ENCODE data around the gene ABCA4. TPM values are rescaled to one million over a fixed set of nuclear protein-coding genes. Genes with fewer than 3 reads are reported as not detected.

ABCA4 gene
- total RNA-seq, 1 donor from 2014 or later, result 1.4 TPM

GRCh38 chr1:93969371-93969770, 151.6 kb downstream of the ABCA4 start:
- no peaks in the 10 kb centered on the region for H3K9me3 ChIP-seq
- H3K27me3 ChIP-seq, result no peaks in the 10 kb centered on the region
- no peak overlapping the region for H3K4me3 ChIP-seq
- ATAC-seq (no peak), DNase-seq (no peak)
- H3K4me1 ChIP-seq, result no peaks in the 10 kb centered on the region
- intact Hi-C loops (cut with DNase I), result no loop called here
- TF ChIP-seq CTCF (IDR thresholded peaks at IDR 0.05), result no peak
- no peaks in the 10 kb centered on the region for H3K36me3 ChIP-seq
- no peak overlapping the region for H3K27ac ChIP-seq

DNA sequence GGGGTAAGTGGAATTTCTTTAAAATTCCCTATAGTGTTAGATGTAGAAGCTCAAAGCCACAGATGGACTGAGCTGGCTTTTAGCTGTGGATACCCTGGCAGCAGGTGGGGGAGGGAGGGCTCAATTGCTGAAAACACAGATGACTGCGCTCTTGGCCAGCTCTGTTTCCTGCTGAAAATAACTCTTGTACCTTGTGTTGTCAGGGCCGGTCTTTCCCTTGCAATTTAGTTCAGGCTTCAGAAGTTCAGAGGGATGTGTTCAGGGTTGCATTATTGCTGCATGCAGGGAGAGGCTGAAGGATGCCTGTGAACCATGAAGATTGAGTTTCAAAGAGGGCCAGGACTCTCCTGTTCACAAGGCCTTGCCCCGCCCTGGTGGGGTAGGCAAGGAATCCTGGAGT, 153.6 kb downstream of the ABCA4 start:
- ATAC-seq (no peak), DNase-seq (no peak)
- no peak overlapping the region for H3K4me3 ChIP-seq
- H3K36me3 ChIP-seq, result no peaks in the 10 kb centered on the region
- no peak overlapping the region for H3K27ac ChIP-seq
- H3K27me3 ChIP-seq, result no peaks in the 10 kb centered on the region
- no peaks in the 10 kb centered on the region for H3K9me3 ChIP-seq
- peaks cover 3% of the 10 kb centered on the region for H3K4me1 ChIP-seq
- TF ChIP-seq CTCF (IDR thresholded peaks at IDR 0.05), result no peak
- intact Hi-C loops (cut with DNase I), result no loop called here

- no peak for DNase-seq
- Histone ChIP-seq H3K27ac (no peak overlapping the region), H3K36me3 (no peaks in the 10 kb centered on the region), H3K9me3 (no peaks in the 10 kb centered on the region), H3K4me1 (peaks cover 3% of the 10 kb centered on the region), H3K27me3 (no peaks in the 10 kb centered on the region), H3K4me3 (no peak overlapping the region)
- TF ChIP-seq CTCF (IDR thresholded peaks at IDR 0.05), result no peak
- intact Hi-C loops (cut with DNase I), result no loop called here
- no peak for ATAC-seq
These were observed 155.1 kb downstream of the ABCA4 start for GRCh38 chr1:93965888-93966287.

GRCh38 chr1:93965256-93965655, 155.7 kb downstream of the ABCA4 start:
- no peak for TF ChIP-seq CTCF (IDR thresholded peaks at IDR 0.05)
- Histone ChIP-seq H3K9me3 (no peaks in the 10 kb centered on the region), H3K4me1 (peaks cover 3% of the 10 kb centered on the region), H3K36me3 (no peaks in the 10 kb centered on the region), H3K27ac (no peak overlapping the region), H3K27me3 (no peaks in the 10 kb centered on the region), H3K4me3 (no peak overlapping the region)
- ATAC-seq (no peak), DNase-seq (no peak)
- intact Hi-C loops (cut with DNase I), result no loop called here

DNA sequence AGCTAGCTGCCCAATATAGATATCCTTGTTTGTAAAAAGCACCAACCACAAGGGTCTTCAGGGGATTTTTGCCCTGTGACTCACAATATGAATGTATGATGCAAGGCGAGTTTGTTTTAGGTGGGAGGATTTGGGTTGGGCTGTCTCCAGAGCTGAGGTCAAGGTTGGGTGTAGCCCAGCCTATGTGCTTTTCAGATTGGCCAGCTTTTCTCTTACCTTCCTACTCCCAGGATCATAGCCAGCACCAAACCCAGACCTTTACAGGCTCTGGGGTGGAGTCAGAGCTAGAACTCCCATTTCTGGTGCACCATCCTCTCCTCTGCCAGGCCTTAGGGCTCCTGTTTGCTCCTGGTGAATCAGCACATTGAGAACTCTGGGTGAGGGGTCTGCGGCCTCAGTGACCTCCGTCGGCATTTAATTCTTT, 156.2 kb downstream of the ABCA4 start:
- H3K36me3 ChIP-seq, result no peaks in the 10 kb centered on the region
- H3K9me3 ChIP-seq, result no peaks in the 10 kb centered on the region
- no peak overlapping the region for H3K27ac ChIP-seq
- no peak for DNase-seq
- peak; percentile 51 for ATAC-seq
- no peak for TF ChIP-seq CTCF (IDR thresholded peaks at IDR 0.05)
- H3K4me1 ChIP-seq, result peaks cover 3% of the 10 kb centered on the region
- H3K27me3 ChIP-seq, result no peaks in the 10 kb centered on the region
- H3K4me3 ChIP-seq, result no peak overlapping the region
- intact Hi-C loops (cut with DNase I), result no loop called here

DNA sequence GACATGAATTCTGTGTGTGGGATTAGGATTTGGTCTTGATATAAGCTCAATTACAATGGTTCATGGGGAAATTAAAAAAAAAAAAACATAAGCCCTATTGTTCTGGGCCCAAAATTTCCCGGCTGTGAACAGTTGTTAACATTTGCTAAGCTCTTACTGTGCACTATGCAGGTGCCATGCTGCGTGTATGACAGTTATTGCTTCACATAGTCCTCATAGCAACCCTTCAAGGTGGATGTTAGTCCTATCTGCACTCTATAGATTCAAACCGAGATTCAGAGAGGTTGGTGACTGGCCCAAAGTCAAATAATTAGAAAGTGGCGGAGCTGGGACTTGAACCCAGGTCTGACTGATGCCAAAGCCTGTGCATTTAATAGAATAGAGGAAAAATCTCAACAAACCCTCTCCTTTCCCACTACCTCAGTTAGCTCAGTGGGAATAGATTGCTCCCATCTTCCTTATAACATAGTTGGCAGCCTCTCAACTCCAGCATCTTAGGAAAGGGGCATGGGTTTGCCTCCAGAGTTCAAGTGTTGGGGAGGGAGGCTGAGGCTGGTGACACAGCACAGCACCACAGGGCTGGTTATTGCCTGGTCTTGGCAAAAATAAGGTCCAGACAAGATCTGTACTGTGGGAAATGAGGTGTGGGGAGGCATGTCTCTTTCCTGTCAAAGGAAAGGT, 156.7 kb downstream of the ABCA4 start:
- intact Hi-C loops (cut with DNase I), result no loop called here

More for the DNA sequence above, 156.7 kb downstream of the ABCA4 start:
- H3K4me1 ChIP-seq, result peaks cover 3% of the 10 kb centered on the region
- no peaks in the 10 kb centered on the region for H3K27me3 ChIP-seq
- H3K27ac ChIP-seq, result no peak overlapping the region
- DNase-seq, result no peak
- H3K36me3 ChIP-seq, result no peaks in the 10 kb centered on the region
- TF ChIP-seq CTCF (IDR thresholded peaks at IDR 0.05), result no peak
- no peaks in the 10 kb centered on the region for H3K9me3 ChIP-seq
- no peak overlapping the region for H3K4me3 ChIP-seq
- no peak for ATAC-seq
